Measurements from ENCODE around the gene BACE2.

GRCh38 chr21:41249476-41249875 is 81.5 kb downstream of the BACE2 start:
- TF ChIP-seq ZFP41 (tag by site-specific recombination; IDR thresholded peaks at IDR 0.05; ENCODE audit: borderline replicate concordance) (no peak), CTCF (tag by site-specific recombination; IDR thresholded peaks at IDR 0.05) (no peak), TSHZ1 (tag by site-specific recombination; IDR thresholded peaks at IDR 0.05; ENCODE audit: borderline replicate concordance) (no peak), PRDM4 (tag by site-specific recombination; IDR thresholded peaks at IDR 0.05) (no peak), KLF1 (tag by site-specific recombination; IDR thresholded peaks at IDR 0.05) (no peak)
